ENCODE data around the gene SEMA4D.
"Not testable (repeated sequence)": the region's sequence is repeated elsewhere in the genome, so short reads cannot be mapped to it uniquely, and the experiment has no call there.

SEMA4D gene

DNA sequence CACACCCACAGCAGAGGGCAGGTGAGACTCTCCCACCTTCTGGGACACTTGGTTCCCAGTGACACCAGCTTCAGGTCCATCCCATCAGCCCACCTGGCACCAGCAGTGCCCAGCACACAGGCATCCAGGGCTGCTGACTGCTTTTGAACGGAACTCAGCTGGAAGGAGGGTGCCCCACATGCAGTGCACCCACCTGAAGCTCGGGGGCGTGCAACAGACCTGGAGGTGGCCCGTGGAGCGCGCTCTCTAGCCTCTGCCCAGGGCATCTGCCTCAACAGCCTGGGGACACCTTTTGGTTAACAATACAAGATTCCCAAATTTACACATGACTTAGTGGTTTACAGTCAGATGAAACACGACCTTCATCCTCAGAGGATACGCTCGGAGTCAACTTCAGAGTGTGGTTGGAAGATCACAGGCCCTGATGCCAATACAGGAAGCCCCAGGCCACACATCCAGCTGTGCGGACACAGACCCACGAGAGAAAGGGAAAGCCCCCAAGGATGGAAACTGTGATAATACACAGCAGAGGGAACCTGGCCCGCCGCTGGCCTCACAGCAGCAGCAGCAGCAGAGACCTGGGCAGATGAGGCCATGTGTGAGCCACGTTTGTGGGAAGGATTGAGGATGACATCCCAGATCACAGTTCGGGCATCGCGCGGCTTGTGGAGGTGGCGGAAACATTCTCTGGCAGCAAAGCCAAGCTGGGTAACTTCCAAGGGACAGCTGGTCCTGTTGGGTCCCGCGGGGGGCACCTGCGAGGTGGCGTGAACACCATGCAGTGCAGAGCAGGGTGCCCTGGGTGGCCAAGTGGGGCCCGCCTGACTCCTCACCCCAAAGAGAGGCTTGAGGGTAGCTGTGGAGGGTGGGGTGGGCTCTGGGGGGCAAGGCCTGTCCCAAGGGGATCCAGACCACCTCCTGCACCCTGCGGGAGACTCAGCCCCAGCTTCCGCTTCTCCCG is 115.6 kb downstream of the SEMA4D start:
- no peak for DNase-seq

- no peak for DNase-seq
Observed at GRCh38 chr9:89381308-89381609, 116.7 kb downstream of the SEMA4D start.

DNA sequence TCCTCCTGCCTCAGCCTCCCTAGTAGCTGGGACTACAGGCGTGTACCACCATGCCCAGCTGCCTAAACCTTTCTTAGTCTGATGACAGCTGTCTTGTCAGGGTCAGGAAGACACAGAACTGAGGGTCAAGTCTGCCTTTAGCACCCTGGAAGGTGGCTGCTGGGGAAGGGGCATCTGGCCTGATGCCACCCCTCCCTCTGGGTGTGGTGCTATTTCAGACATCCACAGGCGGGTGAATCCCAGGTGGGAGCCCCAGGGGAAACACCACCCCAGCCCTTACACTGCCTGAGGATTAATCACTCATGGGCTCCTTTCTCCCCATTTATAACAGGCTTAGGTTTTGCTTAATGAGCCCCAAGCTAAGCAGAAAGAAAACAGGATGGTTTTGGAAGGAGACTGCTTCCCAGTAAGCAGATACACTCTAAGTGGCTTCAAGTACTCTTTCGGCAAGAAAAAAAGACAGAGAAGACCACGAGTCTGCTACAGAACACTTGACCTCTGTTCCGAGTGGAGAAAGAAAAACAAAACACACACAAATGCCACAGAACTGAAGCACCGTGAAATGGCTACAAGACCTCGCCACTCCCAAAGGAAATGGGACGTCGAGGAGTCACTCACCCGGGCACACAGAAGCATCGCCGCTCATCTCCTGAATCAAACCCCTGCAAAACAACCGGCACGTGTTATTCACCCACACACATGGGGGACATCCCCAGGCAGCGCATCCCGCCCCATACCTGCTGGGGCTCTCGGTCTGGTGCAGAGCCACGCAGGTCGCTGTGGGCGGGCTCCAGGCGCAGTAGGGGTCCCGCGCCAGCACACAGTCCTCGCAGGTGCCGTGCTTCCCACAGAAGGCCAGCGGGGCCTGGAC is 117.2 kb downstream of the SEMA4D start:
- peak; percentile 24 to 50 for DNase-seq

- no peak for DNase-seq
Observed at GRCh38 chr9:89379508-89380115, 118.3 kb downstream of the SEMA4D start.

DNA sequence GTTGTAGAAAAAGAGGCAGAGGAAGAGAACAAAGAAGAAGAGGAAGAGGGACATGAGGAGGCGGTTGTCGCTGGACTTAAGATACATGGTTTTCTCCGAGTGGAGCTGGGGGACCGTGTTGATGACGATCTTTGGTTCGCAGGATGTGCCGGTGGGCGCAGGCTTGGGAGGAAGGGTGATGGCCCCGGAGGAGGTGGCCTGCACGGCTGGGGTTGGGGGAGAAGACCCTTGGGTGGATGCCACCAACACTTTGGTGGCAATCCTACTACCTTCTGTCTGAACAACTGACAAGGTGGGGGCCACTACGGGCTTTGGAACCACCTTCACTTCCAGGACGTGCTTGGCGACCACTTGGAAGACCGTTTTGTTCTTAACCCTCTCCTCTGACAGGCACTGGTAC is 118.9 kb downstream of the SEMA4D start:
- DNase-seq: no peak

GRCh38 chr9:89378541-89378940 is 119.4 kb downstream of the SEMA4D start:
- DNase-seq: no peak

DNA sequence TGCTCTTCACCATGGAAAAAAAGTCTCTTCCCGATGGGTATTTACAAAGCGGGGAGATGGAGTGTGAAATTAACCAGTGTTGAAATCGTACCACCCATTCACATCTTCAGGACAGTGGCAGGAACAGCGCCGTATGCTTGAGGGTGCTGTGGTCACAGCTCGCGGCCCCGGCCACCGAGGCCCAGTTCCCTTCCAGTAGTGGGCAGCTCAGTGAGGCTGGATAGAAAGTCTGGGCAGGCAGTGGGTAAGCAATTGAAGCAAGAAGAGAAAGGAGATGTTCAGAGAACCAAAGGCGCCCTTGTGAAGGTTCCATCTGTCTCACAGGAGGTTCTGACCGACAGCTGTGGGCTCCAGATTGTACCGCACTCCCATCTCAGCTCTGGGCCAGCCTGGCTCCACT is 120.5 kb downstream of the SEMA4D start:
- DNase-seq: no peak

DNA sequence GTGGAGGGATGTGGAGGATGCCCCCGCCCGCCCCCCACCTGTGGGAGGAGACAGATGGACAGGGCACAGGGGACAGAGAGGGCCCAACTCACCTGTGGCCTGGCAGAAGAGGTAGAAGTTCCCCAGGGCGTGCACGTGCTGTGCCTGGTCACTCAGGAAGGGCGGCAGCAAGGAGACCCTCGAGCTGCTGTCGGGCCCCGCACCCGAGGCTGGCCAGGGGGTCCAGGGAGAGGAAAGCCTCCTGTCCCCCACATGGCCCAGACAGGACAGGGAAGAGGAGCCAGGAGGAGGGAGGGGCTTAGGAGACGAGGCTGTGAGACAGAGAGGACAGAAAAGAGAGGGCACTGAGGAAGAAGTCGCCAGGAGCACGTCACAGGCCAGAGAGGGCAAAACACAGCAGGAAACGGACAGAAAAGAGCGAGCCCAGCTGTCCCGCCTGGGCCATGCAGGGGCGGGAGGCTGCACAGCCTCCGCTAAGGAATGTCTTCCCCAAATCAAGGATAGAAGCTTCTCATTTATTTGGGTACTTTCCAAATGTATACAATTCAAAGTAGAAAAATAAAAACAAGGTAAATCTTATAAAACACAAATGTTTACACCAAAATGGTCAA is 121.1 kb downstream of the SEMA4D start:
- no peak for DNase-seq

GRCh38 chr9:89376286-89376685 is 121.6 kb downstream of the SEMA4D start:
- DNase-seq: no peak

DNA sequence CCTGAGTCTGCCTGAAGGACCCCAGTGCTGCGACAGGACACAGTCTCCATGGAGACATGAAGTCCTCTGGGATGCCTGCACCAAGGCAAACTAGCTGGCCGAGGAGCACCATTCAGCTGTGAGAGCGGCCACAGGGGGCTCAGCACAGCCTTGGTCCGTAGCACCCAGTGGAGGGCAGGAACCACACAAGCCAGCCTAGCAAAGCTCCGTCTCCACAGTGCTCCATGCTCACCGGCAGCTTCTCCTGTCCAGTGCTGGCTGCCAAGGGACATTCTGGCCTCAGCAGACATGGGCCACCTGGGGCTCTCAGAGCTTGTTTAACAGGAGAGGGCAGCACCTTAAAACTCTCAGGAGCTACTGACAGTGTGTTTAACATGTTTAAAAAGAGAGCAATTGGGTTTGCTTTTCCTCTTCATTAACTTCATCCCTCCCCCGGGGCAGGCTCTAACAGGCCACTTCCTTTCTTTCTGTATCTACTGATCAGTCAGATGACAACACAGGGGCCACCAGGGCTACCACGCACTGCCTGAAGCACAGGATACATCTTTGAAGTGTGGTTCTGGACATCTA is 122.6 kb downstream of the SEMA4D start:
- no peak for DNase-seq

GRCh38 chr9:89374176-89374575 is 123.7 kb downstream of the SEMA4D start:
- DNase-seq: no peak

- no peak for DNase-seq
Observed at GRCh38 chr9:89372979-89373378, 124.9 kb downstream of the SEMA4D start.

DNA sequence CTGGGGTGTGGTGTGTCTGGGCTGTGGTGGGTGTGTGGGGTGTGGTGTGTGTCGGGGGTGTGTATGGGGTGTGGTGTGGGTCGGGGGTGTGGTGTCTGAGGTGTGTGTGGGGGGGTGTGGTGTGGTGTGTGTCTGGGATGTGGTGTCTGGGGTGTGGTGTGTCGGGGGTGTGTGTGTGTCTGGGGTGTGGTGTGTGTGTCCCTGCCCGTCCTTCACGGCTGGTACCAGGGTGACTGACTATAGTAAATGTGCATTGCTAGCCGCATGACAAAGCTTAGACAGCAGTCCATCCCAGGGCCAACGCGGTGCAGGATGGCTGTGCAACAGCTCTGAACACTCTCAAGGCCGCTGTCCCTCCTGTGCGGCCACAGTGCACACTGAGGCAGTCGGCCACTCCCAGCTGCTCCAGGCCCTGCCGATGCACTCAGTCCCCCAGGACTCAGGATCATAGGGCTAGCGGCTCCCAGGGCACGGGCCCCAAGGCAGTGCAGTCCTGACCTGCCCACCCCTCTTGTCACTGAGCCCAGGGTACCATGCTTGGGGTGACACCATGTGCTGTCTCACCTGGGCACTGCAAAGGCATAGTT is 125.6 kb downstream of the SEMA4D start:
- DNase-seq: no peak

DNA sequence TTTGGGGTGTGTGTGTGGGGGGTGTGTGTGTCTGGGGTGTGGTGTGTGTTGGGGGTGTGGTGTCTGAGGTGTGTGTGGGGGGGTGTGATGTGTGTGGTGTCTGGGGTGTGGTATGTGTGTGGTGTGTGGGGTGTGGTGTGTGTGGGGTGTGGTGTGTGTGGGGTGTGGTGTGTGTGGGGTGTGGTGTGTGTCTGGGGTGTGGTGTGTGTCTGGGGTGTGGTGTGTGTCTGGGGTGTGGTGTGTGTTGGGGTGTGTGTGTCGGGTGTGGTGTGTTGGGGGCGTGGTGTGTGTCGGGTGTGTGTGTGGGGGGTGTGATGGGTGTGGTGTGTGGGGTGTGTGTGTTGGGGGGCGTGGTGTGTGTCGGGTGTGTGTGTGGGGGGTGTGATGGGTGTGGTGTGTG is 126.1 kb downstream of the SEMA4D start:
- not testable (repeated sequence) for DNase-seq

- DNase-seq: no peak
Observed at GRCh38 chr9:89370593-89370992, 127.3 kb downstream of the SEMA4D start.

GRCh38 chr9:89368978-89369377 is 128.9 kb downstream of the SEMA4D start:
- no peak for DNase-seq

GRCh38 chr9:89368550-89368949 is 129.4 kb downstream of the SEMA4D start:
- no peak for DNase-seq

DNA sequence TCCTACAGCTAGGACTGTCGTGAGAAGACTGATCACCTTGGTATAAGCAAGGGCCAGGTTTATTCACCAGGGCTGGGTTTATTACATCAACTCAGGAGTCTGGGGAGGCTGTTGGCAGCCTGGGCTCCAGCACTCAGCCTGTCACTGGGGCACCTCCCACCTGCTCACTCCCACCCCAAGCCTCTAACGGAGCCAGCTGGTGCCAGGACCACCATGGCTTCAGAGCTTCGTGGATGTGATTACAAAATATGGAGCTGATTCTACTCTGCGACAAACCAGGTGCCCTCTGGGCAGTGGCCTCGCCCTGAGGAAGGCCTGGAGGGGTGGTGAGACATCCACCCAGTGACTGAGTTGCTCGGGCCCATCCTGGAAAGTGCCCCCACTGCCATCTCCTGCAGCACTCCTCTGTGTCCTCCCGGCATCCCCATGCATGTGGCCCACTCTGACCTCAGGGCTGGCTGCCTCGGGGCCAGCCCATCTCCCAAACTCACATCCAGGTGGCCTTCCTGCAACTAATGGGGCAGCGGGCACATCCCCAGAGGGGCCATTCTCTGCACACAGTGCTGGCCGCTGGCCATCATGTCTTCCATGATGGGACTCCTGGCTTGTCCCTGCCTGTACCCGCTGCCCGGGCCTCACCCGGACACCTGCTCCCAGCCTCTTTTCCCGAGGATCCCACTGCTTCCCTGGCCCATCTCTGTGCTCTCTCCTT is 130.0 kb downstream of the SEMA4D start:
- DNase-seq: no peak

- no peak for DNase-seq
Observed at GRCh38 chr9:89367281-89367680, 130.6 kb downstream of the SEMA4D start.

- DNase-seq: no peak
Observed at GRCh38 chr9:89366711-89367110, 131.2 kb downstream of the SEMA4D start.

GRCh38 chr9:89365532-89365912 is 132.4 kb downstream of the SEMA4D start:
- DNase-seq: no peak

All from NCI-H187 (cell line).